NCI-H1092 (cell line): Measurements from ENCODE around the gene ZNF595.
"Not testable (repeated sequence)": the region's sequence is repeated elsewhere in the genome, so short reads cannot be mapped to it uniquely, and the experiment has no call there.

Source experiments
- DNase-seq: peaks from one replicate; lab custom pipeline; 2025; lab: John Stamatoyannopoulos, UW

Gene ZNF595

DNA sequence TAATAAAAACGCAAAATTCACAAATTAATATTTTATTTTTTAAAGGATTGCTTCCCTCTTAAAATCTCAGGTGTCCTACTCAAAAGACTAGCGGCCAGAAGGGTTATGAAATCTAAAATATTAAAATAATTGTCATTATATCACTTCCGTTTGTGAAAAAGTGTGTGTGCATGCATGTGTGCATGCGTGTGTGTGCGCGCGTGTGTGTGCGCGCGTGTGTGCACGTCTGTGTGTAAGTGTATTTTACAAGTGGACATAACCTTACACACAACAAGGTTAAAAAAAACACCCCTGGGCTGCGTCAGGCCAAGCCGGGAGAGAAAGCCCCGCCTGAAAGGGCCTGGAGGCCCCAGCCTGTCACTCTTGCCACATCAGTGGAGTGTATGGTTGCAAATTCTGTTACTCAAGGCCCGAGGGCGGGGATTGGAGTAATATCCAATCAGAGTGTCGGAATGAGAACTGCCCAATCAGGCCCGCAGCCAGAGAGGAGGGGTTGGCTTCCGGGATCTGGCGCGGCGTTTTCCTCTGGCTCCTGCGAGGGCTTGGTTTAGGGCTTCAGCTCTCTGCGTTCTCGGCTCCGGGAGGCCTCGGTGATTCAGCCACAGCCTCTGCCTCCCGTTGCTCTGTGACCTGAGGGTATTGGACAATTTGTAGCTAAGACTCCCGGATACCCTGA lies at the start of gene ZNF595:
Gene ZNF595 (plus strand): TSS at position 518 of the 676 bp plus-strand sequence. CDS start 168 bp downstream, outside the sequence.
- DNase-seq, result not testable (repeated sequence)

GRCh38 chr4:9937-10870 lies 42.9 kb upstream of the ZNF595 start:
- not testable (repeated sequence) for DNase-seq

DNA sequence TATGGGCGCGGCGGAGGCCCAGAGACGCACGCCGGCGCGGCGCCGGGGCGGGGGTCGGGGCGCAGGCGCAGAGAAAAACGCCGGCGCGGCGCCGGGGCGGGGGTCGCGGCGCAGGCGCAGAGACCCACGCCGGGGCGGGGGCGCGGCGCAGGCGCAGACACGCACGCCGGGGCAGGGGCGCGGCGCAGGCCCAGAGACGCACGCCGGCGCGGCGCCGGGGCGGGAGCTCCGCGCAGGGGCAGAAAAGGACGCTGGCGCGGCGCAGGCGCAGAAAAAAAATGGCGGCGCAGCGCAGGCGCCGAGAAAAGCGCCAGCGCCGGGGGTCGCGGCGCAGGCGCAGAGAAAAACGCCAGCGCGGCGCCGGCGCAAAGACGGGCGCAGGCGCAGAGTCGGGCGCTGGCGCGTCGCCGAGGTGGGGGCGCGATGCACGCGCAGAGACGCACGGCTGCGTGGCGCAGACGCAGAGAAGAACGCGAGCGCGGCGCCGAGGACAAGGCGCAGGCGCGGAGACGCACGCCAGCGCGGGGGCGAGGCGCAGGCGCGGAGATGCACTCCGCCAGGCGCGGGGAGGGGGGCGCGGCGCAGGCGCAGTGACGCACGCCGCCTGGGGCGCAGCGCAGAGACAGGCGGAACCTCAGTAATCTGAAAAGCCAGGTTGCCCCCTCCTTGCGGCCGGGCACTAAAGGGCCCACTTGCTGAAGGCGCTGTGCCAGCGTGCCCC lies 41.9 kb upstream of the ZNF595 start:
- not testable (repeated sequence) for DNase-seq

- not testable (repeated sequence) for DNase-seq
These were observed 41.2 kb upstream of the ZNF595 start for GRCh38 chr4:11816-12417.

- DNase-seq, result not testable (repeated sequence)
These were observed 35.0 kb upstream of the ZNF595 start for GRCh38 chr4:18128-18527.

DNA sequence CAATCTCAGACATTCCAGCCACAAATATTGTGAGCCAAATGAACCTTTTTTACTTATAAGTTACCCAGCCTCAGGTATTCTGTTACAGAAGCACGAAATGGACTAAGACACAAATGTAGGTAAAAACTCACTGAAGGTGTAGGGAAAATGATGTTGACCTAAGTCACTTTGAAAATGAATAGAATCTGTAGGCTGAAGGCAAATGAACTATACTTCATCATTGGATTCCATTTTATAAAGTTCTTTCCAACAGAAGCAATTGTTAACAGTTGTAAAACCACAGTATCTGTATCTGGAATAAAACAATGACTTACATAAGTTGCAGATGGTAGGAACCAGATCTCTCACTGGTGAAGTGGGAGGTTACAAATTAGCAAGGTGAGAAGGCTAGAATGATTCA lies 34.5 kb upstream of the ZNF595 start:
- not testable (repeated sequence) for DNase-seq

DNA sequence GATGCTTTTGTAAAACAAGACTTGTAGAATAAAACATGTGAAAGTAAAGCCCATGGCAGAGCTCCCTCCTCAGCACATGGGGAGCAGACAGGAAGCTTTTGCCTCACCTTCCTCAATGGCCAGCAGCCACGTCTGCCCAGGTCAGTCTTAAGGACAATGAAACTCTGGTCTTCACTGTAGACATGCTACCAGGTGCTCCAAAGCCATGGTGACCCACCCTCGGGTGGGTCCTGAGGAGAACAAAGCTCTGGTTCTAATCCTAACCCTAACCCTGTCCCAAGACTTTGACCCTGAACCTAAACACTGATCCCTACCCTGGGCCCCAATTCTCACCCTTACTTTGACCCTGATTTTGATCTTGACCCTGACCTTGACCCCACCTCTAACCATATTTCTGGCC lies 30.2 kb upstream of the ZNF595 start:
- DNase-seq, result not testable (repeated sequence)

DNA sequence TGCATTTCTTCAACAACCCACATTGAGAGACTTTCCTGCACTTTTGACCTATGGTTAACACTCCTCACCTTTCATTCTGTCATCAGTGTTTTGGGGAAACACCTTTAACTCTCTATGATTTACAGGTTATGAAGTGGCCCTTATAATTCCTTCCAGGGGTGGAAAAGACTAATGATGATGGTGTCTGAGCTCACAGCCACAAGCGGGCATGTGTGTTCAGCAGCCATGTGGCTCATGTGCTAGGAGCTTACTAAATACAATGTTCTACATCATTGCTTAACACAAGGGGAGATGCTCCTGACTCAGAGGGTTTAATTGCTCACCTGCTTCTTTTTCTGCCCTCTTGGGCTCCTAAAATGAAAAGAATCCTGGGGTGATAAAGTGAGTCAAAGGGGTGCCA lies 28.8 kb upstream of the ZNF595 start:
- DNase-seq, result not testable (repeated sequence)

GRCh38 chr4:27501-27900 lies 25.6 kb upstream of the ZNF595 start:
- DNase-seq, result not testable (repeated sequence)

- DNase-seq, result not testable (repeated sequence)
These were observed 24.2 kb upstream of the ZNF595 start for GRCh38 chr4:28767-29542.

GRCh38 chr4:33314-33713 lies 19.8 kb upstream of the ZNF595 start:
- not testable (repeated sequence) for DNase-seq

DNA sequence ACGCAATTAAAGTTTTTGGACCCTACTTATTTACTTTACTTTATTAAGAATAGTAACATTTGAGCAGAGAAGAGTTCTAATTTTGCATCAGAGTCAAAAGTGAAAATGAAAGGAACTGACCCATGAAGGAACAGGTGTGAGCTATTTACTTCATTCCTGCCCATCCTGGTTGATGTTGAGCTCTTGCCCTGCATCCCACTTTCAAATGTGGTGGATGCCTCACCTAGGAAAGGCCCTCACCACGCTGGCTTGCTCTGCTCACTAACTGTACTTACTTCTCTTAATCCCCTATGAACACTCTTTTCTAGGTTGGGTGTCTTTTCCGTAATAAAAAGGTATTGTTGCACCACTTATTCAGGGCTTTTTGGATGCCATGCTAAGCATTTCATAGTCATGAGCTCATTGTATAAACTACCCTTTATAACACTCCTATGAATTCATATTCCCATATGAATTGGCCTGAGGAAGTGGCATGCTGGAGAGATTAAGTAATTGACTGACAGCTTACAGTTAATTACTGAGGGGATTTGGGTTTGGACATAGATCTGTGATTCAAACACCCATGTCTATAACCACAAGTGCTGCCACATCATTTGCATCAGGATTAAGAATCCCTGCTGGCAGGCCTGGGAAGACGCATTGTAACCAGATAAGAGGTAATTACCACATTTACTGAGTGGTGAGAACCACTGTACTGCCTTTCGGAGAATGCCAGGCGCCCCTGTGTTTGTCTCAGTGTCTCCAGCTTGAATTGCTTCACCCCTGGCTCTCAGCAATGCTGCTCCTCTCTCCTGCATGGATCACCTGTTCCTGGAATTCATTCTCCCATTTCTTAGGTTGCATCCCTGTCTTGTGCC lies 16.3 kb upstream of the ZNF595 start:
- not testable (repeated sequence) for DNase-seq

GRCh38 chr4:38202-38601 lies 14.9 kb upstream of the ZNF595 start:
- not testable (repeated sequence) for DNase-seq

DNA sequence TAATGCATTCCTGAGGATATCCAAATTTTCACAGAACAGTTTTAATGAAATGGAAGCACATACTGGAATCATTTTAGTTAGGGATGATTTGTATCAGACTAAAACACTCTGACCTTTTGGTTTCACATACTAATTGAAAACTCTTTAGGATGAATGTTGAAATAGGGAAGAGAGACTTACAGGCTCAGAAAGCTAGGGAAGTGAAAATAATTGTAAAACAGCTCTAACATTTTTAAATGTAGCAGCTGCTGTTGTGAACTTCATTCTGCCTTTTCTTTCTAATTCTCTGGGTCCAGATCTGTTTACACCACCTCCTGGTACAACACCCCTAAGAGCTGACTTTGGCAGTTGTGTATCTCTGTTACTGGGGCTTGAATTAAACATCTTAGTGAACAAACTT lies 9.7 kb upstream of the ZNF595 start:
- DNase-seq, result not testable (repeated sequence)

DNA sequence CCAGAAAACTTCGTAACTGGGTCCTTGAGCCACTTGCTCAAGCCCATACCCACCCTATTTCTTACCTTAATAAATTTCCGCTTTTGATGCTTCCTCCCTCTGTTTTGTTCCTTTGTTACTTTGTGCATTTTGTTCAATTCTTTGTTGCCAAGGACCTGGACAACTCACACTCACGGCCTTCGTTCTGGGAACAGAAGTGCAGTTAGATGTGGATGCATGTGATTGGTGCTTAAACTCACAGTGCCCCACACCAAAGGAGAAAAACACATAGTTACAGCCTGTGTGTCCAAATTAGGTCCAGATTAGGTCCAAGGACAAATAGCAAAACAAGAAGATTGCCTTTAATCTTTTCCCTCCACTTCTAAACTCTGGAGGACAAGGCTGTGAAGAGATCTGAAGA lies 1.9 kb upstream of the ZNF595 start:
- not testable (repeated sequence) for DNase-seq

- not testable (repeated sequence) for DNase-seq
These were observed 1.4 kb upstream of the ZNF595 start for GRCh38 chr4:51655-52277.

GRCh38 chr4:53521-53920 lies 400 bp downstream of the ZNF595 start:
- not testable (repeated sequence) for DNase-seq

DNA sequence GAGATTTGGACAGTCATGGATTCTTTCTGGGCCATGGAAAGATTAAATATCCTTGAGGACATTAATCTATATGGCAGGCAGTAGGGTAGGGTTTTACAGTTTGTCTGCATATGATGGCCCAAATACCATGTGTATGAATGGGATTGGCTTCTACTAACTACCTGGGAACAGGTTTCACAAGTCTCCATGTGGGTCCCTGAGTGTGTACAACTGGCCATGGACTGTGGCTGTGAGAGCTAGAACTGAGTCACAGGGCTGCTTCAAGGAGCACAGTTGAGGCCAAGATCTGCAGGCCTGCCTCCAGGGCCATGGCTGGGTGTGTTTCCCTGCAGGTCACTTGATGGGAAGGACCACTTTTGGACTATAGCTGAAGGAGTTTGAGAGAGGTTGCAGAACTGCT lies 11.6 kb downstream of the ZNF595 start:
- not testable (repeated sequence) for DNase-seq

DNA sequence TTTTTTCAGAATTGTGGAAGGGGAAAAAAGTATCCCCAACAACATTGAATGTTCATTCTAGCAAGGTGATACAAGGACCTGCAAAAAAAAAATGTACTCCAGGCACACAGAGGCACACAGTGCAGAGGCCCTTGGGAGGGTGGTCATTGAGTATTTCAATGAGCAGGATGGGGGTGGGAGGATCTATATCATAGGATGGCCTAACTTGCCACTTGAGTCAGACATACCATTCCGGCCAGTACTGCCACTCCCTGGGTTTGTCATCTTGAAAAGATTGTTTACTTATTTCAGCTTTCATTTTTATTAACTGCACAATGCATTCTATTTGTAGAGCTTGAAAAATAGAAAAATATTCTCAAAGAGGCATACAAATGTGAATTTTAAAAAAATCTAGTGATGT lies 18.7 kb downstream of the ZNF595 start:
- no peak for DNase-seq

- no peak for DNase-seq
These were observed 32.8 kb downstream of the ZNF595 start for GRCh38 chr4:85951-86350.
